ENCODE measurements around the gene COPS6.

Gene COPS6

DNA sequence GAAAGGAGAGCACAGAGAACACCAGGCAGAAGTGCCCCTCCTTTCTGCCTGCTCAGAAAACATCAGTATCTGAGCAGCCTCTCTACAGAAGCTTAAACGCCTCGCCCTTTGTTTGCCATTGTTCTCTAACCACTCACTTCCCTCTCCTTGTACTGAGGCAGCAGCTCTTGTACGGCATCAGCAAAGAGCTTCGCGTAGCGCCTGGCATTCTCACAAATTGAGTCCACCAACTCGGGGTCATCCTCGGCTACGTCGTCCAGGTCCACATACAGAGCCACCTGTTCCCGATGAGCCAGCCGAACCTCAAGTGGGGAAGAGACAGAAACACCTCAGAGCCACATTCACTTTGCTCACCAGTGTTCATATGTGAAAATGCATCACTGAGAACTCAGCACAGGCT, 10.7 kb downstream of the COPS6 start:
- H4K20me1 ChIP-seq (ENCODE audit: control insufficient read depth, insufficient read depth, low read depth, low read length) = peaks cover 29% of the 10 kb centered on the region
- peak overlapping the region; percentile 92 for H3K4me2 ChIP-seq (ENCODE audit: low read length)
- no peaks in the 10 kb centered on the region for H3K9me2 ChIP-seq (replicated peaks; ENCODE audit: control insufficient read depth, low read length)
- no peak for TF ChIP-seq EZH2phosphoT487 (IDR thresholded peaks at IDR 0.05; ENCODE audit: borderline replicate concordance, low read length)
- TF ChIP-seq, protein P1, sequence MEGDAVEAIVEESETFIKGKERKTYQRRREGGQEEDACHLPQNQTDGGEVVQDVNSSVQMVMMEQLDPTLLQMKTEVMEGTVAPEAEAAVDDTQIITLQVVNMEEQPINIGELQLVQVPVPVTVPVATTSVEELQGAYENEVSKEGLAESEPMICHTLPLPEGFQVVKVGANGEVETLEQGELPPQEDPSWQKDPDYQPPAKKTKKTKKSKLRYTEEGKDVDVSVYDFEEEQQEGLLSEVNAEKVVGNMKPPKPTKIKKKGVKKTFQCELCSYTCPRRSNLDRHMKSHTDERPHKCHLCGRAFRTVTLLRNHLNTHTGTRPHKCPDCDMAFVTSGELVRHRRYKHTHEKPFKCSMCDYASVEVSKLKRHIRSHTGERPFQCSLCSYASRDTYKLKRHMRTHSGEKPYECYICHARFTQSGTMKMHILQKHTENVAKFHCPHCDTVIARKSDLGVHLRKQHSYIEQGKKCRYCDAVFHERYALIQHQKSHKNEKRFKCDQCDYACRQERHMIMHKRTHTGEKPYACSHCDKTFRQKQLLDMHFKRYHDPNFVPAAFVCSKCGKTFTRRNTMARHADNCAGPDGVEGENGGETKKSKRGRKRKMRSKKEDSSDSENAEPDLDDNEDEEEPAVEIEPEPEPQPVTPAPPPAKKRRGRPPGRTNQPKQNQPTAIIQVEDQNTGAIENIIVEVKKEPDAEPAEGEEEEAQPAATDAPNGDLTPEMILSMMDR (IDR thresholded peaks at IDR 0.05; ENCODE audit: low read depth, low read length, poor library complexity, severe bottlenecking) = no peak
- peaks cover 78% of the 10 kb centered on the region for H3K36me3 ChIP-seq (ENCODE audit: control insufficient read depth, low read length)
- peak overlapping the region; percentile 97; the same call in 1 of the 2 replicates for H3K27ac ChIP-seq (ENCODE audit: low read depth, low read length)
- H3K4me3 ChIP-seq (ENCODE audit: low read length) = peak overlapping the region; percentile 99
- no peaks in the 10 kb centered on the region for H3K9me3 ChIP-seq (ENCODE audit: control insufficient read depth, insufficient read depth, low read length)
- no peaks in the 10 kb centered on the region for H3K27me3 ChIP-seq (ENCODE audit: control insufficient read depth, low read length)
- peaks cover 28% of the 10 kb centered on the region for H3K4me1 ChIP-seq (ENCODE audit: control insufficient read depth, low read length)
- peaks cover 54% of the 10 kb centered on the region for H3F3A ChIP-seq (ENCODE audit: control insufficient read depth, insufficient read depth)
- H3K79me2 ChIP-seq (ENCODE audit: control insufficient read depth, low read length) = peaks cover 66% of the 10 kb centered on the region

DNA sequence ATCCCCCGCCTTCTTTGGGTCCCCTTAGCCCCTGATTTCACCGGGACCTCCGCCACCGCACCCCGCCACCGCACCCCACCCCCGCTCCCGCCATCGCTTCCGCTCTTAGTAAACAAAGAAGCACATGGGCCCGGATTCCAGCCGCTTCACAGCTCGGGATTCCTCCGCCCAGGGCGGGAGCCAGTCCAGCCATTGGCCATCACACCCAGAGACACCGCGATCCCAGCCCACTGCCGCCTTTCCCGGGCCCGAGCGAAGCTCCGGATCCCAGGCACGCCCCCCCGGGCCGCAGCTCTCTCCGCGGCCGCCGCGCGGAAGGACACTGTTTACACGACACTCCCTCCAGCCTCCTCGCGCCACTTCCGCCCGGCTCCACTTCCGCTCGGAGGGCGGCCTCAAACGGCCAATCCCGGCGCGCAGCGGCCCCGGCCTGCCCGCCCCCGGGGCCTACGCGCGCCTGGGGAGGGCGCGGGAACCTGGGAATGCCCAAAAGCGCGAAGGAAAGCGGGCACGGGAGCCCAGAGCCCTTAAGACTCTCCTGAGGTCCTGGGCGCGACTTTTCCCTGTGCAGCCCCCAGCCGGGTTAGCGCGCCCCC, 11.7 kb downstream of the COPS6 start:
- Histone ChIP-seq H4K20me1 (ENCODE audit: control insufficient read depth, insufficient read depth, low read depth, low read length) (peaks cover 29% of the 10 kb centered on the region), H3K9me2 (replicated peaks; ENCODE audit: control insufficient read depth, low read length) (no peaks in the 10 kb centered on the region), H3K36me3 (ENCODE audit: control insufficient read depth, low read length) (peaks cover 76% of the 10 kb centered on the region), H3K9me3 (ENCODE audit: control insufficient read depth, insufficient read depth, low read length) (no peaks in the 10 kb centered on the region), H3F3A (ENCODE audit: control insufficient read depth, insufficient read depth) (peaks cover 43% of the 10 kb centered on the region), H3K27ac (ENCODE audit: low read depth, low read length) (peak overlapping the region; percentile 97), H3K4me3 (ENCODE audit: low read length) (peak overlapping the region; percentile 99), H3K79me2 (ENCODE audit: control insufficient read depth, low read length) (peaks cover 61% of the 10 kb centered on the region), H3K4me1 (ENCODE audit: control insufficient read depth, low read length) (peaks cover 28% of the 10 kb centered on the region), H3K4me2 (ENCODE audit: low read length) (peak overlapping the region; percentile 92), H3K27me3 (ENCODE audit: control insufficient read depth, low read length) (no peaks in the 10 kb centered on the region)
- TF ChIP-seq, protein P1 (IDR thresholded peaks at IDR 0.05; ENCODE audit: low read depth, low read length, poor library complexity, severe bottlenecking) = no peak
- TF ChIP-seq EZH2phosphoT487 (IDR thresholded peaks at IDR 0.05; ENCODE audit: borderline replicate concordance, low read length) = no peak

DNA sequence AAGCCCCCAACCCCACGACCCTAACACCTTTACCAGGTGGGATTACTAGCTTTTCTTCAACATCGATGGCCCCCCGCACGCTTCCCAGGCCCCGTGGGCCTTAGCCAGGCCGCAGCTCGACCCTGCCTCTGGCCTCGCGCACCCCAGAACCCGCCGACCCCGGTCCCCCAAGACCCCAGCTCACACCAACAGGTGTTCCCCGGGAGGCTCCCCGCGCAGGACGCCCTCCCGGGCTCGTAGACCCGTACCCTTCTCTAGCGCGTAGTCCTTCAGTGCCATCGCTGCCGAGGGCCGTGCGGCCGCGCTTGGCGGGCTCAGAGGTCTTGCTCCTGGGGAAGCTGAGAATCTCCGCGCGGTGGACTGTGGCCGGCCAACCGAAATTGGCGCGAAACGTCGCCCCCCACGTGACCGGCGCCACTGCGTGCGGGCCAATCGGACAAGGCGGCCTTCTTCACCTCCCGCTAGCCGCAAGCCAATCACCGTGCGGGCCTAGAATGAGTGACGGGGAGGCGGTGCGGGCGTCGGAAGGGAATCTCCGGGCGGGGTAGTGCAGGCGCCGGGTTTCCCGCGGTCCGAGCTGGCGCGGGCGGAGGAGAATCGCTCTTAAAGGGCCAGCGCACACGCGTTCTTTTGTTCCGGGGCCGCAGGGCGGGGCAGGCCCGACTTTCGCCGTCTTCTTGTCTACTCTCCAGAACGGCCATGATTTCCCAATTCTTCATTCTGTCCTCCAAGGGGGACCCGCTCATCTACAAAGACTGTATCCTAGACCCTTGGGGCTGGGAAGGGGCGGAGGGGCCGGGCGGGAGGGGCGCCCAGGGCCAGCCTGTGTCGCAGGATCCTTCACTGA, 12.5 kb downstream of the COPS6 start, which contains the start of the genes AP4M1 and MCM7:
TSS of gene AP4M1 (plus strand) at position 628 of the 847 bp plus-strand sequence. CDS start at position 700, 72 bp downstream.
TSS of gene MCM7 (minus strand) at position 382 of the 847 bp plus-strand sequence. CDS start at position 279, 103 bp downstream.
- H3F3A ChIP-seq (ENCODE audit: control insufficient read depth, insufficient read depth) = peaks cover 38% of the 10 kb centered on the region
- no peaks in the 10 kb centered on the region for H3K9me2 ChIP-seq (replicated peaks; ENCODE audit: control insufficient read depth, low read length)
- TF ChIP-seq EZH2phosphoT487 (IDR thresholded peaks at IDR 0.05; ENCODE audit: borderline replicate concordance, low read length) = no peak
- TF ChIP-seq, protein P1 (IDR thresholded peaks at IDR 0.05; ENCODE audit: low read depth, low read length, poor library complexity, severe bottlenecking) = no peak
- H3K9me3 ChIP-seq (ENCODE audit: control insufficient read depth, insufficient read depth, low read length) = no peaks in the 10 kb centered on the region
- H3K4me2 ChIP-seq (ENCODE audit: low read length) = peak within 1 kb of the TSS; percentile 92
- peaks cover 29% of the 10 kb centered on the region for H4K20me1 ChIP-seq (ENCODE audit: control insufficient read depth, insufficient read depth, low read depth, low read length)
- H3K27ac ChIP-seq (ENCODE audit: low read depth, low read length) = peak within 1 kb of the TSS; percentile 97
- H3K4me3 ChIP-seq (ENCODE audit: low read length) = peak within 1 kb of the TSS; percentile 99
- H3K4me1 ChIP-seq (ENCODE audit: control insufficient read depth, low read length) = peaks cover 28% of the 10 kb centered on the region
- H3K79me2 ChIP-seq (ENCODE audit: control insufficient read depth, low read length) = peaks cover 57% of the 10 kb centered on the region
- H3K27me3 ChIP-seq (ENCODE audit: control insufficient read depth, low read length) = no peaks in the 10 kb centered on the region
- peaks cover 76% of the 10 kb centered on the region for H3K36me3 ChIP-seq (ENCODE audit: control insufficient read depth, low read length)

All from DOHH2 (cell line).